Sigmoid colon (tissue), 4 donors: Measurements from ENCODE around the gene EXO5.

Source experiments
- CTCF ChIP-seq, 4 experiments: fragments of 450-650 bp in 3 of 4; fragments of 200-600 bp in 1 of 4; IDR thresholded peaks; one replicate each; pipeline ENCODE4 v1.5.1; 2016 to 2019; ENCODE audit warnings: antibody characterized with exemption in 4 of 4, mild to moderate bottlenecking in 3 of 4, moderate library complexity in 2 of 4
- EP300 ChIP-seq, 4 donors: sonication (generic); formaldehyde crosslinking; IDR thresholded peaks; one replicate each; pipeline ENCODE4 v1.6.1; 2017; ENCODE audit warnings: antibody characterized with exemption in 4 of 4

DNA sequence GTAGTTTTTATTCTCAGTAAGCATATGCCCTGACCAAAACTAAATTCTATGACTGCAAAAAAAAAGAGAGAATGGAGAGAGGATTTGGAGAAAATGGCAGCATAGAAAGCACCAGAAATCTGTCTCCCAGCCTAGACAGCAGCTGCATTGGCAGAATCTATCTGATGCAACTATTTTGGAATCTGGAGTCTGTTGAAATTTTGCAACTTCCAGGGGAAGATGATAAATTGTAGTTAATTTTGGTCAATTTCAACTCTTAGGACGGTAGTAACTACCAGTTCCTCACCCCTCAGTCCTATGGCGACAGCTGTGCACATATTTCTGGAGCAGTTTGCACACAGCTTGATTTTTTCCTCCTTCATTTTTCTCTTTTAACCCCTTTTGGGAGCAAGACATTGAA, 10.9 kb downstream of the EXO5 start:
- TF ChIP-seq CTCF (IDR thresholded peaks at IDR 0.05) = no peak
- TF ChIP-seq EP300 (IDR thresholded peaks at IDR 0.05) = no peak
